VCaP (cell line): ENCODE measurements around the gene PLCB1.
A peak's percentile ranks its signal among the peaks of the same experiment; 100 is the strongest.

Experiments
- H3K27ac ChIP-seq: fragments of 450-650 bp; 2 replicates; pipeline ENCODE4 v1.5.1; 2017
- CTCF ChIP-seq: fragments of 450-650 bp; conservative IDR thresholded peaks from 2 replicates; pipeline ENCODE4 v1.5.1; 2017; ENCODE audit warnings: mild to moderate bottlenecking, moderate library complexity

The PLCB1 gene

GRCh38 chr20:8385247-8385646 is 253.2 kb downstream of the PLCB1 start:
- no peak overlapping the region for H3K27ac ChIP-seq
- no peak for TF ChIP-seq CTCF

GRCh38 chr20:8386991-8387390 is 254.9 kb downstream of the PLCB1 start:
- H3K27ac ChIP-seq: no peak overlapping the region
- TF ChIP-seq CTCF: no peak

DNA sequence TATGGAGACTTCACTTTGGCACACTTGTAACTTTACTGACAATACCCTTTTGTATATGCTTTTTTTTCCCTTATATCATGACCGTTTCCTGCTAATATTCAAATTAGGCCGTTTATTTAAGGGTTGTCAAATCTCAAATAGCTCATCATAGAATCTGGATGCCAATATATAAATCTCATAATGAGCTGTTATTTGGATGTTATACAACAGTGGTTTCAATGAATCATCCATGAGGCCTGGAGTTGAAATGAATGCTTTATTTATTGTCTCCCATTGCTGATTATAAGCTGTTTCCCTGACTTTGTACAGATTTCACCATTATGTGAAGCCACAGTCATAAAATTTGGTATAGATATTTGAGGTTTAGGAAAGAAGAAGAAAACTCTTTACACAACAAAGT is 256.1 kb downstream of the PLCB1 start:
- TF ChIP-seq CTCF: no peak
- no peak overlapping the region for H3K27ac ChIP-seq

DNA sequence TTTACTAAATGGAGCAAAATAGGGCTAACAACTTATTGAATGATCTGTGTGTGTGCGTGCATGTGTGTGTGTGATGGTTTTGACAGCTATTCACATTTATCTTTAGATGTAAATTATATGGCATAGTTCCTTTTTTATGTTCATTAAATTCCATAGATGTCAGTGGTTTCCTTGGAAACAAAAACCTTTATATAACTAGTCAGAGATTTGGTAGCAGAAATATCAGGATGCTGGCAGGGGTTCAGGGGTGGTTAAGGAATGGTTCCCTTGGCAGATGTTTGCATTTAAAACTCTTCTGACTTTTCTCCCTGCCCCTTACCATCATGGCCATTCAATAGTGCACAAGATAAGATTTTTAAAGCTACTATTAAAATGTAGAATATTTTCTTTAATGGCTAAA is 256.6 kb downstream of the PLCB1 start:
- no peak overlapping the region for H3K27ac ChIP-seq

GRCh38 chr20:8389381-8390036 is 257.4 kb downstream of the PLCB1 start:
- H3K27ac ChIP-seq: no peak overlapping the region

More for the DNA sequence above, 256.6 kb downstream of the PLCB1 start:
- TF ChIP-seq CTCF: no peak

GRCh38 chr20:8390037-8390433 is 258.0 kb downstream of the PLCB1 start:
- H3K27ac ChIP-seq: no peak overlapping the region

More at GRCh38 chr20:8389381-8390036, 257.4 kb downstream of the PLCB1 start:
- TF ChIP-seq CTCF: peak; percentile 72

GRCh38 chr20:8390500-8390899 is 258.4 kb downstream of the PLCB1 start:
- TF ChIP-seq CTCF: no peak
- H3K27ac ChIP-seq: no peak overlapping the region

More at GRCh38 chr20:8390037-8390433, 258.0 kb downstream of the PLCB1 start:
- TF ChIP-seq CTCF: no peak
